ENCODE results near the gene ABCF3.
A peak's percentile ranks its signal among the peaks of the same experiment; 100 is the strongest.

The ABCF3 gene

DNA sequence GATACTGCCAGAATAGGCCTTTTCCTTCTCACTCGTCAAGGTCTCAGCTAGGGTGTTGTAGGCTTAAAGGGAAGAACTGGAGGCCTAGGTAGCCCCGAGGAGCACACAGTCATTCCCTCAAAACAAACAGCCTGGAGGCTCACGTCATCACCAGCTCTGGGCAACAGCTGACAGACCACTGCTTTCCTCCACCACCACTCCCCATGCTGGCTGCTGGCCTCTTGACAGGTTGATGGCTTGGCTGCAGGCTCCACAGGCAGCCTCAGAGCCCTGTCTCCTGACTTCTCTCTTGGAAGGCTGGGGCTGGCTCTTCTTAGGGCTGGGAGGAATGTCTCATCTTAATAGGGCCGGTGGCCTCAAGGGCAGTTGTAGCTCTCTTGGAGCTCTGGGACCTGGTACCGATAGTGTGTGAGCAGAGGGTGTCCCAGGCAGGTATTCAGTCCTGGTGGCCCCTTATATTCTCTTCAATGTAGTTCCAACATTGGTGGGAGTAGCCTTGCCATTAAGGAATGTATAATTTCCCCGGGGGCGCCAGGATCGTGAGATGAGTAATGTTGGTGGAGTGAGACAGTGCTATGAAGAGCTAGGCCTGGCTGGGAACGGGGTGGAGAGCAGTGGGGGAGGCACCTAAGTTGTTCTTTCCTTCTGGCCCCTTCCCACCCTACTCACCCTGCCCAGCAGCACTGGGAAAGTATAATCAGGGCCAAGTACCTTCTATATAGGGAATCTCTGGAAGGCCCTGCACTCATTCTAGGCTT, 17.5 kb upstream of the ABCF3 start:
- no peak for DNase-seq

DNA sequence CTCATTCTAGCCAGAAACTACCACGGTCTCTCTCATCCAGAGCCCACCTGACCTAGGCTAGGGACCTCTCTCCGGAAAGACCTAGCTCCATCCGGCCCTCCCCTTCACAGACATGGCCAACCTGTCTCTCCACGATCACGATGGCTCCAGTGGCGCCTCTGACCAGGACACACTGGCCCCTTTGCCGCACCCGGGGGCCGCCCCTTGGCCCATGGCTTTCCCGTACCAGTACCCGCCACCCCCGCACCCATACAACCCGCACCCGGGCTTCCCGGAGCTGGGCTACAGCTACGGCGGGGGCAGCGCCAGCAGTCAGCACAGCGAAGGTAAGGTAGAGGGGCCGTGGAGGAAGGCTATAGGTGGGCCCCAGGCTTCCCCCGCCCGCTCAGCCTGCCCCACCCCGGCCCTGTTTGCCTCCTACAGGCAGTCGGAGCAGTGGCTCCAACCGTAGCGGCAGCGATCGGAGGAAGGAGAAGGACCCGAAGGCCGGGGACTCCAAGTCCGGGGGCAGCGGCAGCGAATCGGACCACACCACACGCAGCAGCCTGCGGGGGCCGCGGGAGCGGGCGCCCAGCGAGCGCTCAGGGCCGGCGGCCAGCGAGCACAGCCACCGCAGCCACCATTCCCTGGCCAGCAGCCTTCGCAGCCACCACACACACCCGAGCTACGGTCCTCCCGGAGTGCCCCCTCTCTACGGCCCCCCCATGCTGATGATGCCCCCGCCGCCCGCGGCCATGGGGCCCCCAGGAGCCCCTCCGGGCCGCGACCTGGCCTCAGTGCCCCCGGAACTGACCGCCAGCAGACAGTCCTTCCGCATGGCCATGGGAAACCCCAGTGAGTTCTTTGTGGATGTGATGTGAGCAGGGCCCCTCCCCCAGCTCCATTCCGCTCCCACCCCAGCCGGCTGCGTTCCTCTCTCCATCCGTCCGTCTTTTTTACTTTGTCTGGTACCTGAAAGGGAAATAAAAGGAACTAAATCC, 15.8 kb upstream of the ABCF3 start:
- no peak for DNase-seq

DNA sequence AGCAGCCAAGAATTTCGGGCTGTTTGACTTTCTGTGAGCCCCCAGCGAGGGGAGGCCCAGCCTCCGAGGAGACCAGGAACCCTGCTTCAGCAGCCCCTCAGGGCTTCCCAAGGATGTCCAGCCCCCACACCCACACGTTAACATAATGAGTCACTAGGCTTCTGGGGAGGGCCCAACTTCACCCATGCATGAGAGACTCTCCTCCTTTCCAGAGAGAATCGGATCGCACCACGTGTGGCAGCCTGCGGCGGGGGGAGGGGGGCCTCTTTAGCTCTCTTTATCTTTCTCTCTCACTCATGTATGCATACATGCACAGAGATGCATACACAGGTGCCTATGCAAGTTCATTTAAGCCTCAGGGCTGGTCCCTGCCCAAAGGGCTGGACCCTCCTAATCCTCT, 14.4 kb upstream of the ABCF3 start:
- no peak for DNase-seq

- no peak for DNase-seq
Observed at GRCh38 chr3:184172681-184173373, 13.2 kb upstream of the ABCF3 start.

DNA sequence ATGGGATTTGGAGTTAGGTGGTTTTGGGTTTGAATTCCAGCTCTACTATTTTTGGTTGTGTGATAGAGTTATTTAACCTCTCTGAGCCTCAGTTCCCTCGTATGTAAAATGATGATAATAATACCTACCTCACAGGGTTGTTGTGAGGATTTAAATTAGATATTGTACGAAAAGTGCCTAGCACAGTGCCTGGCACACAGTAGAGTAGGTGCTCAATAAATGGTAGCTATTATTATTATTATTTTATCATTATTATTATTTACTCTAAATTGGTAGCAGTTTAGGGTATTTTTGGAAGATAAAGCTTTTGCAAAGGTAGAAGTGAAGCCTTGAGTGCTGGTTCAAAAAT, 12.7 kb upstream of the ABCF3 start:
- DNase-seq: no peak

GRCh38 chr3:184174284-184174645, 11.7 kb upstream of the ABCF3 start:
- no peak for DNase-seq

DNA sequence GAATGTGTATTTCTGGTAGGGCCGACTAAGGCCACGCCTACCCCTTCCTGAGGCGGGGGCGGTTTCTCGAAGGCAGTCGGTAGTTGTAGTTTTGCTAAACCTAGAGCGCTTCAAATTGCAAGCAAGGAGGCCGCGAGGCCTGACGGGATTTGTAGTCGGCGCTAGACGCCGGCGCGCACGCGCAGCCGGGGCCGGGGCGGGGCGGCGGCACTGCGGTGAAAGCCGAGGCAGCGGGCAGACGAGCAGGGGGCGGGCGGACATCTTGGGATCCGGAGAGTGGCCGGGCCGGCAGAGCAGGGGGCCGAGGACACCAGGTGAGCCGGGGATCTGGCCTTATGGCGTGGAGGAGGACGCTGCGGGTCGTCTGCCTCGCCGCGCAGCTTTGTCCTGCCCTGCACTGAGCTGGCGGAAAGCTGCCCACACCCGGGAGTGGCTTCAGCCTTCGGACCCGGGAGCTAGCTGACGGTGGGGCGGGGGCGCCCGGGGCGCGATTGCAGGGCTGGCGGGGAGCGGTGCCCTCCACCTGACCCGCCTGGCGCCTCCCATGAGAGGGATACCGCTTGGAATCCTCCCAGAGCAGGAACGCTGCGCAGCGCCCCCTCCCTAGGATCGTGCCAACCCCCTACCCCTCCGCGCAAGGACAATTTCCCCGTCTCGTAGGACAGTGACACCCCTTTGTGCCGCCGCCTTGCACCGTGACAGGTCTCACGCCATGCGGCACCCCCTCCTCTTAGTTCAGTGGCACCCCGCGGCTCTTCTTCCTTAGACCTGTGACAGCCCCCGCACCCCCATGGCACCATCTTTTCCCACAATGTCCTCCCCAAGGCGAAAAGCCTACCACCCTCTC, 11.1 kb upstream of the ABCF3 start, which contains the start of gene AP2M1:
Gene AP2M1, plus strand, starts transcription at position 210 of the 847 bp plus-strand sequence. CDS start 2,139 bp downstream, outside the sequence.
- DNase-seq: peak; percentile 100

GRCh38 chr3:184175506-184175905, 10.5 kb upstream of the ABCF3 start:
- no peak for DNase-seq

- no peak for DNase-seq
Observed at GRCh38 chr3:184175981-184176376, 10.0 kb upstream of the ABCF3 start.

DNA sequence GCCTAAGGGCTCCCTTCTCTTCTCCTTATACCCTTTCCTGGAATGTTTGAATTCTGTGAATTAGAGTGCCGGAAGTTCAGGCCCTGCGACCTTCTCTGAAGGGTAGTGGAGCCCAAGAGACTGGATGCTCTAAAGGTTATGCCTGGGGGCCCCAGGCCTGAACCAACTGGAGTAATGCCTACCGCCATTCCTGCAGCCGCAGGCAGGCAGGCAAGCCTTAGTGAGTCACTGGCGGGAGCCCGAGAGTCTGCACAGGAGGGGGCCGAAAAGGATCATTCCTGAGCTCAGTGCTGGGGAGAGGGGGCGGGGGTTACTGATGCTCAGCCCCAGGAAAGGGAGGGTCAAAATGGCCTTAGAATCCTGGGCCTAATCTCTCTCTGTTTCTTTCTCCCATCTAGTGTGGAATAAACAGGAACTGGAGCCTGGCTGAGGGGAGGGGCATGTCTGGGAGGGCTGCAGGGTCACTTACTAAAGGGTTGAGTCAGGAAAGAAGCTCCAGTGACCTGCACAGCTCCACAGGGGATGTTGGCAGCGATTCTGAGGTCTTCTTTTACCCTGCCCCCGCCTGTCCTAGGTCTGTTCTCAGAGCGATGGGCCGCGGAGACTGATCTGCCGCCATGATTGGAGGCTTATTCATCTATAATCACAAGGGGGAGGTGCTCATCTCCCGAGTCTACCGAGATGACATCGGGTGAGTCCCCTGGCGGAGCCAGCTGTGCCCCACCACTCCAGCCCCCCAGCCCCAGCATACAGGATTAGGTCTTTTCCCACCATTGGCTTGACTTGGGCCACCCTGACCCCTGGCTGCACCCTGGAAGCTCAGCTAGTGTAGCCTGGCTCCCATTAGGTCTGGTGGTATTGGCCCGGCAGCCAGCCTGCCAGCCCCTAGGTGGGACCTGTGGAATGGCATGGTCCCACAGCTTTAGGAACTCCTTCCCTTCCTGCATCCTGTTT, 9.3 kb upstream of the ABCF3 start:
- peak; percentile 16 for DNase-seq

GRCh38 chr3:184177331-184177731, 8.7 kb upstream of the ABCF3 start:
- DNase-seq: no peak

DNA sequence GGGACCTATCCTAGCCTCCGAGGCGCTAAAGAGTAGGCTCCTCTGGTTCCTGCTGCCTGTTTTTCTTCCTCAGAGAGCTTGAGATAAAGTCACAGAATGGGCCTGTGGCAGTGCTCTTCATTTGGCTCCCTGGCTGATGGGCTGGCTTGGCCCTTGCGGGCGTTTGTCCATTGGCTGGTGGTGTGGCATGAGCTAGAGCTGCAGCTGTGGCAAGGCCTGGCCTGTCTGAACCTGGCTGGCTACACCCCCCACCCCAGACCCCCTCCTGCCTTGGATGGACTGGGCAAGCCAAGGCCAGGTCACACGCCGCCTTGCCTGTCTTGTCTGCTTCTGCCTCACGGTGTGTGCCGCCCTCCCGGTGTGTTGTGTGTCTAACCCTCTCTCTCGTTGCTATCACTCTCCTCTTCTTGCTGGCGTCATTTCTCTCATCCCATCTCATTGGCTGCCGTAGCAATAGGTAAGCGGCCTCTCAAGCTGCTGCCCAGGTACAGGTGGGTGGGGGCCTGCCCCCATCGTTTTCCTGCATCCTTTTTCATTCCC, 8.2 kb upstream of the ABCF3 start:
- no peak for DNase-seq

- no peak for DNase-seq
Observed at GRCh38 chr3:184178521-184179138, 7.4 kb upstream of the ABCF3 start.

DNA sequence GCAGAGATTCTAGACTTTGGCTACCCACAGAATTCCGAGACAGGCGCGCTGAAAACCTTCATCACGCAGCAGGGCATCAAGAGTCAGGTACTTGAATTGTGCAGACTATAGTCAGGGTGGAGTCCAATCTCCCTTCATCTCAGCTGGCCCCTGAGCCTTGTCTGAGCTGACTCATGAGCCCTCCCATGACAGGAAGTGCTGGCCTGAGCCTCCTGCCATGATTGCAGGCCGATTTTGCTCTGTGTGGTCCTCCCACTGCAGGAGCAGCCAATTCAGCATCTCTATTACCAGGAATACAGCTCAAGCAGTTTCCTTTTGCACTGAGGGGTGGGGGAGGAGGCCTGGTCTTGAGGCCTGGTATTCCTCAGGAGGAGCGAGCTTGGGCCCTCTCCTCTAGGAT, 5.8 kb upstream of the ABCF3 start:
- DNase-seq: no peak

- no peak for DNase-seq
Observed at GRCh38 chr3:184181596-184181995, 4.4 kb upstream of the ABCF3 start.

- DNase-seq: no peak
Observed at GRCh38 chr3:184183679-184184078, 2.3 kb upstream of the ABCF3 start.

DNA sequence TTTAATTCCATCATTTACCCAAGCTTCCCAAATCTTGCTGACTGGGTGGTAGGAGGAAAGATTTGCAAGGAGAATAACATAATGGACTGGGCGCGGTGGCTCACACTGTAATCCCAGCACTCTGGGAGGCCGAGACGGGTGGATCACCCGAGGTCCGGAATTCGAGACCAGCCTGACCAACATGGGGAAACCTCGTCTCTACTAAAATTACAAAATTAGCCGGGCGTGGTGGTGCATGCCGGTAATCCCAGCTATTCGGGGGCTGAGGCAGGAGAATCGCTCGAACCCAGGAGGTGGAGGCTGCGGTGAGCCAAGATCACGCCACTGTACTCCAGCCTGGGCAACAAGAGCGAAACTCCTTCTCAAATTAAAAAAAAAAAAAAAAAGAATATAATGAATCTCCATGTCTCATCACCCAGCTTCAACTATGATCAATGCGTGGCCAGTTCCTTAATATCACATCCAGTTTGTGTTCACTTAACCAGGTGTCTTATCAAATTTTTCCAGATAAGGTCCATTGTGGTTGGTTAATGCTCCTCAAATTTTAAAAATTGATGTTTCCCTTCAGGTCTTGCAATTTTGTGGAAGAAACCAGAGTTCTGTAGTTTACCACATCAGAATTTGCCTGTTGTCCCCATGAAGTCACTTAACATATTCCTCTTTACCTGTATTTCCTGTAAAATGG, 1.3 kb upstream of the ABCF3 start:
- DNase-seq: no peak

DNA sequence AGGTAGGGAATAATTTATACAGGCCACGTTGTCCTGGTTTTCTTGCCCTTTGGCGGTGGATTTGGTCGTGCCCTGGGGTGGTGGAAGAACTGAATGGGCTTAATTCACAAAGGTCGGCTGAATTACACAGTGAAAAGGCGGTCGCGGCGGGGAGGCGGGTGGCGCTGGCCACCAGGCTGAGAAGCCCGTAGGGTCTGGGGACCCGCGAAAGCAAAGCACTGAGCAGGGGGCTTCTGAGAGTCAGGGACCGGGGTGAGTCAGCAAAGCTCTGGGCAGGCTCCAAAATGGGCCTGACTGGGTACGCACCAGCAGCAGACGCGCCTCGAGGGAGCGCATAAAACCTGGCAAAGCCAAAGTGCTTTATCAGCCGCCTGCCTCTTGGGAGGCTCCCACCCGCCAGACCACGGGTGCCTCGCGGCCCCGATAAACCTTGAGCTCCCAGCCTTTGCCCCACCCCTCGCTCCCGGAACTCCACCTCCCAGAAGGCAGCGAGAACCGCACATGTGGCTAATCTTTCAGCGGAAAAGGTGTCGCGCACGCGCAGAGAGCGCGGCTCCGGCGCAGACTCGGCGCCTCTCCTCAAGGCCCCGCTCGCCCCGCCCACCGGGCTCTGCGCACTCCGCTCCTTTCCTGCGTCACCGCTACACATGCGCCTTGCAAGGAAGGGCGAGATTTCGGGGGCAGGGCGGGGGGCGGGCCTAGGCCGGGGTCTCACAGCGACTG, 377 bp upstream of the ABCF3 start:
- DNase-seq: peak; percentile 100

- no peak for DNase-seq
Observed at GRCh38 chr3:184186902-184187207, 856 bp downstream of the ABCF3 start.

Data from COR-L47 (cell line).